Astrocyte of the cerebellum (primary cell): Measurements from ENCODE around the gene ST6GALNAC4.

Experiments used
- DNase-seq: peaks from one replicate; pipeline ENCODE4 v3.0.0-alpha.2; 2011; ENCODE audit warnings: low read depth
- H3K4me3 ChIP-seq: 2 replicates; pipeline ENCODE4 v1.5.1; 2011; ENCODE audit warnings: mild to moderate bottlenecking, low read depth, low read length, moderate library complexity
- CTCF ChIP-seq: IDR thresholded peaks from 2 replicates; pipeline ENCODE4 v1.5.1; 2012; ENCODE audit warnings: low read length, low read depth, moderate library complexity, mild to moderate bottlenecking; ENCODE audit errors: missing control alignments
- in situ Hi-C: cut with HindIII; loops from 2 replicates; pipeline ENCODE4 v1.10.0; 2017; ENCODE audit warnings: low sequenced_read_pairs

Gene ST6GALNAC4

GRCh38 chr9:127899128-127899943 is 17.5 kb downstream of the ST6GALNAC4 start, which contains the start of gene ST6GALNAC6:
Gene ST6GALNAC6, minus strand, starts transcription at chr9:127899603. Its CDS starts 1,622 bp downstream, at chr9:127897981.
- in situ Hi-C loops = no loop called here
- DNase-seq = no peak
- no peak for TF ChIP-seq CTCF
- peak within 1 kb of the TSS; percentile 89 for H3K4me3 ChIP-seq

GRCh38 chr9:127898433-127899127 is 18.3 kb downstream of the ST6GALNAC4 start:
- TF ChIP-seq CTCF = no peak
- in situ Hi-C loops = no loop called here
- H3K4me3 ChIP-seq = peak overlapping the region; percentile 89
- DNase-seq = no peak

GRCh38 chr9:127897193-127897692 is 19.6 kb downstream of the ST6GALNAC4 start:
- no peak for TF ChIP-seq CTCF
- in situ Hi-C loops = no loop called here
- peak overlapping the region; percentile 4 for H3K4me3 ChIP-seq
- no peak for DNase-seq

DNA sequence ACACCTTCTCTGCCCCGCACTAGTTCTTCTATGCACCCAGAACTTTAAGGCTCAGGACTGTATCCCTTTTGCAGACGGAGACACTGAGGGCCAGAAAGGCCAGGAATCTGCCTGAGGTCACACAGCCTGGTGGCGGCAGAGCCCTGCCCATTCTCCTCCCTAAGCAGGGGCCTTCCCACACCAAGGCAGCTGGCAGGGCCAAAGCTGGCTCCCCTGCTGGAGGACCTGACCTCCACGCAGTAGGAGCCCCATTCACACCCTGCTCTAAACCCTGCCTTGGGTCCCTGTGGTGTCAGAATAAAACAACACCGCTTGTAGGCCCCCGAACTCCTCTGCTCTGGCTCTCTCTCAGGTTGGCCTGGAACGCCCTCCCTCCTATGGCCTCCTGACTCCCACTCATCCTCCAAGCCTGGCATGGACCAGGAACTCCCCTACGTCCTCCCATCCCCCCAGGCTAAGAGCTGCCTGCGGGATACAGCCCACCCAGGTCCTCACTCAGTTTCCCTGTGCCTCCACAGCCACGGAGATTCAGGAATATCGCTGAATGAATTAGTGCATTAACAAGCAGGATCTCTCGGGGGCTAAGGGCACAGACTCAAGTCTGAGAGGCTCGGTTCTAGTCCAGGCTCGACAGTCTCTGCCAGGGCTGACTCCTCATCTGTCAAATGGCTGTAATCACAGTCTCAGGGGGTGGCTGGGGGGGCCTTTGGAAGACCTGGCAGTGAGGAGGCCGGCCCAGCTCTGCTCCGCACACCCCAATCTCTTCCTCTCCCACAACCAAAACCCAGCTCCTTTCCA is 20.2 kb downstream of the ST6GALNAC4 start:
- TF ChIP-seq CTCF = no peak
- in situ Hi-C loops = no loop called here
- peak overlapping the region; percentile 4 for H3K4me3 ChIP-seq
- no peak for DNase-seq

GRCh38 chr9:127895811-127896210 is 21.0 kb downstream of the ST6GALNAC4 start:
- in situ Hi-C loops = no loop called here
- no peak for TF ChIP-seq CTCF
- H3K4me3 ChIP-seq = no peak overlapping the region
- DNase-seq = no peak

GRCh38 chr9:127893392-127893791 is 23.4 kb downstream of the ST6GALNAC4 start:
- DNase-seq = no peak
- in situ Hi-C loops = no loop called here
- no peak overlapping the region for H3K4me3 ChIP-seq
- TF ChIP-seq CTCF = no peak
